DND-41 (cell line): ENCODE measurements around the gene MMP25.

Experiments used
- ATAC-seq: fragments of 200-7000 bp; cut with Tn5 transposase; 3 replicates; pipeline ENCODE4 v1.9.1; 2021; ENCODE audit warnings: low read depth; ENCODE audit not compliant: insufficient read depth
- DNase-seq: peaks from one replicate; pipeline ENCODE4 v3.0.0-alpha.2; 2020
- H2AFZ ChIP-seq: 2 replicates; pipeline ENCODE4 v1.6.0; 2012; ENCODE audit warnings: low read depth, low read length
- H3K27ac ChIP-seq: 2 replicates; pipeline ENCODE4 v1.5.1; 2012; ENCODE audit warnings: low read length, inconsistent platforms
- H3K27me3 ChIP-seq: fragments of 200-600 bp; sonication (generic); 2 replicates; pipeline ENCODE4 v1.6.0; 2012; ENCODE audit warnings: low read length, mild to moderate bottlenecking, inconsistent platforms; ENCODE audit not compliant: insufficient read depth, poor library complexity
- H3K36me3 ChIP-seq: 2 replicates; pipeline ENCODE4 v1.5.1; 2012; ENCODE audit warnings: low read length, inconsistent platforms; ENCODE audit not compliant: insufficient read depth
- H3K4me1 ChIP-seq: 2 replicates; pipeline ENCODE4 v1.5.1; 2012; ENCODE audit warnings: mild to moderate bottlenecking, low read length; ENCODE audit not compliant: insufficient read depth
- H3K4me2 ChIP-seq: 2 replicates; pipeline ENCODE4 v1.6.0; 2012; ENCODE audit warnings: mild to moderate bottlenecking, moderate library complexity, low read length, inconsistent platforms; ENCODE audit not compliant: insufficient read depth
- H3K4me3 ChIP-seq, 2 experiments: fragments of 200-600 bp in 1 of 2; shearing (Covaris generic) in 1 of 2; 2 replicates each; pipeline ENCODE4 v1.5.1; 2012 to 2016; ENCODE audit warnings: inconsistent platforms in 2 of 2, low read length in 2 of 2, mild to moderate bottlenecking in 2 of 2, low read depth in 1 of 2, moderate library complexity in 1 of 2
- H3K79me2 ChIP-seq: 2 replicates; pipeline ENCODE4 v1.6.0; 2012; ENCODE audit warnings: low read length, inconsistent platforms; ENCODE audit not compliant: insufficient read depth
- H3K9ac ChIP-seq: 2 replicates; pipeline ENCODE4 v1.6.0; 2012; ENCODE audit warnings: low read depth, mild to moderate bottlenecking, inconsistent platforms, low read length, moderate library complexity
- H3K9me3 ChIP-seq: 2 replicates; pipeline ENCODE4 v1.5.1; 2012; ENCODE audit warnings: low read length, moderate library complexity, mild to moderate bottlenecking, inconsistent platforms; ENCODE audit not compliant: insufficient read depth, severe bottlenecking
- H4K20me1 ChIP-seq: 2 replicates; pipeline ENCODE4 v1.6.0; 2012; ENCODE audit warnings: low read length; ENCODE audit not compliant: insufficient read depth
- CTCF ChIP-seq: IDR thresholded peaks from 2 replicates; pipeline ENCODE4 v1.5.1; 2012; ENCODE audit warnings: borderline replicate concordance, low read length, moderate library complexity, mild to moderate bottlenecking; ENCODE audit not compliant: poor library complexity, severe bottlenecking; ENCODE audit errors: extremely low read depth
- EZH2 ChIP-seq: IDR thresholded peaks from 3 replicates; pipeline ENCODE4 v1.6.1; 2012; ENCODE audit warnings: borderline replicate concordance, low read depth, mild to moderate bottlenecking, moderate library complexity, low read length, inconsistent platforms; ENCODE audit not compliant: severe bottlenecking

MMP25 gene

GRCh38 chr16:3025032-3026002 is 21.0 kb upstream of the MMP25 start:
- Histone ChIP-seq H3K27me3 (no peaks in the 10 kb centered on the region), H3K79me2 (peaks cover 12% of the 10 kb centered on the region), H3K4me1 (peaks cover 53% of the 10 kb centered on the region), H4K20me1 (peaks cover 30% of the 10 kb centered on the region), H3K9me3 (no peaks in the 10 kb centered on the region), H3K27ac (no peak overlapping the region), H3K9ac (no peak overlapping the region; the same call in 1 of the 2 replicates), H3K4me3 (peak overlapping the region in 1 of 2 experiments; percentile 67; a peak in 2 of 4 replicates), H3K4me2 (peak overlapping the region; percentile 81), H3K36me3 (peaks cover 22% of the 10 kb centered on the region), H2AFZ (no peak overlapping the region)
- DNase-seq (no peak), ATAC-seq (no peak)
- no peak for TF ChIP-seq EZH2
- no peak for TF ChIP-seq CTCF

GRCh38 chr16:3026003-3026378 is 20.4 kb upstream of the MMP25 start:
- TF ChIP-seq EZH2 (no peak), CTCF (no peak)
- Histone ChIP-seq H3K4me3 (no peak overlapping the region), H3K27ac (no peak overlapping the region), H2AFZ (no peak overlapping the region), H3K79me2 (peaks cover 12% of the 10 kb centered on the region), H3K36me3 (peaks cover 22% of the 10 kb centered on the region), H4K20me1 (peaks cover 30% of the 10 kb centered on the region), H3K9ac (no peak overlapping the region), H3K27me3 (no peaks in the 10 kb centered on the region), H3K4me2 (no peak overlapping the region), H3K9me3 (no peaks in the 10 kb centered on the region), H3K4me1 (peaks cover 46% of the 10 kb centered on the region)
- DNase-seq (no peak), ATAC-seq (no peak)

GRCh38 chr16:3026609-3027488 is 19.5 kb upstream of the MMP25 start:
- TF ChIP-seq EZH2 (no peak), CTCF (no peak)
- H3K9me3 ChIP-seq, result no peaks in the 10 kb centered on the region
- H2AFZ ChIP-seq, result no peak overlapping the region
- no peak overlapping the region for H3K4me2 ChIP-seq
- ATAC-seq (no peak), DNase-seq (no peak)
- no peak overlapping the region for H3K27ac ChIP-seq
- peaks cover 22% of the 10 kb centered on the region for H3K36me3 ChIP-seq
- H3K4me3 ChIP-seq, result no peak overlapping the region
- H3K4me1 ChIP-seq, result peaks cover 38% of the 10 kb centered on the region
- no peaks in the 10 kb centered on the region for H3K27me3 ChIP-seq
- no peak overlapping the region for H3K9ac ChIP-seq
- peaks cover 25% of the 10 kb centered on the region for H4K20me1 ChIP-seq
- H3K79me2 ChIP-seq, result peaks cover 12% of the 10 kb centered on the region
